Right lobe of liver (tissue), 4 donors: Measurements from ENCODE around the gene ZBTB8B.

Source experiments
- CTCF ChIP-seq, 4 donors: fragments of 200-600 bp in 3 of 4; fragments of 450-650 bp in 1 of 4; IDR thresholded peaks; one replicate each; pipeline versions ENCODE4 v1.5.1 to v1.8.0; 2016 to 2022; ENCODE audit warnings: antibody characterized with exemption in 4 of 4, mild to moderate bottlenecking in 2 of 4
- POLR2A ChIP-seq: fragments of 450-650 bp; IDR thresholded peaks from one replicate; pipeline ENCODE4 v1.6.1; 2017; ENCODE audit warnings: antibody characterized with exemption, mild to moderate bottlenecking
- donor health status: DM: no; HTN: no; CAD: no.
- donor health status: DM: no; HTN: no; CAD: no.
- donor health status: DM: no; HTN: yes; CAD: no.

DNA sequence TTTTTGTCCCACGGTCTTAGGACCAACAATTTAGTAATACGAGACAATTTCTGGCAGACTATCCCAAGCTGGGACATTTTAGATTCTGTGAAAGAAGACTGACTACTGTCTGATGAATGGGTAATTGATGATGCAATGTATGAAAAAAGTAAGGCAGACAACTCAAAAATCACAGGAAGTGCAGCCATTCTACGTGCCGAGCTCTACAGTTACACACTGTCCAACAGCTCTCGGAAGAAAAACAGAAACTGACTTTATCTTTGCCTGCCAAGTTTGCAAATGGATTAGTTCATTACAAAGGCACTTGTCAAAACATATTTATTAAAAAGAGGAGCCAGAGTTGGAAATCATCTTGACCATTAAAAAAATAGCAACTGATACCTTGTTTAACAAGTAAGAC is 31.3 kb downstream of the ZBTB8B start:
- TF ChIP-seq POLR2A (no peak), CTCF (IDR thresholded peaks at IDR 0.05) (no peak)
